GM18519 (cell line): ENCODE measurements around the gene ZFP62.
A peak's percentile ranks its signal among the peaks of the same experiment; 100 is the strongest.
"Not testable (repeated sequence)": the region's sequence is repeated elsewhere in the genome, so short reads cannot be mapped to it uniquely, and the experiment has no call there.

Experiments
- ATAC-seq: cut with Tn5 transposase; IDR thresholded peaks from one replicate; pipeline ENCODE4 v1.9.1; 2021; ENCODE audit warnings: mild to moderate bottlenecking, moderate library complexity; ENCODE audit not compliant: unreplicated experiment, low FRiP score

ZFP62 gene

GRCh38 chr5:180860887-180861822 is at the start of gene ZFP62:
Gene ZFP62, minus strand, starts transcription at chr5:180861276. Its CDS starts 57 bp downstream, at chr5:180861219.
- peak; percentile 74 for ATAC-seq

GRCh38 chr5:180910735-180911134 is 49.7 kb upstream of the ZFP62 start:
- ATAC-seq = no peak

GRCh38 chr5:180910182-180910581 is 49.1 kb upstream of the ZFP62 start:
- ATAC-seq = no peak

- ATAC-seq = no peak
Observed at GRCh38 chr5:180909782-180910181, 48.7 kb upstream of the ZFP62 start.

GRCh38 chr5:180908998-180909731 is 48.1 kb upstream of the ZFP62 start:
- ATAC-seq = no peak

GRCh38 chr5:180908400-180908799 is 47.3 kb upstream of the ZFP62 start:
- ATAC-seq = no peak

- ATAC-seq = no peak
Observed at GRCh38 chr5:180901319-180902009, 40.4 kb upstream of the ZFP62 start.

- ATAC-seq = no peak
Observed at GRCh38 chr5:180900178-180900577, 39.1 kb upstream of the ZFP62 start.

GRCh38 chr5:180898621-180899246 is 37.7 kb upstream of the ZFP62 start, which contains the start of gene BTNL8:
Gene BTNL8, plus strand, starts transcription at chr5:180899159. Its CDS starts 152 bp downstream, at chr5:180899311.
- ATAC-seq = no peak

- not testable (repeated sequence) for ATAC-seq
Observed at GRCh38 chr5:180895330-180895729, 34.3 kb upstream of the ZFP62 start.

- ATAC-seq = no peak
Observed at GRCh38 chr5:180889381-180889780, 28.3 kb upstream of the ZFP62 start.

GRCh38 chr5:180885845-180886529 is 24.9 kb upstream of the ZFP62 start:
- not testable (repeated sequence) for ATAC-seq

GRCh38 chr5:180875860-180876426 is 14.9 kb upstream of the ZFP62 start:
- ATAC-seq = no peak

GRCh38 chr5:180874804-180875582 is 13.9 kb upstream of the ZFP62 start:
- no peak for ATAC-seq

GRCh38 chr5:180873615-180874520 is 12.8 kb upstream of the ZFP62 start:
- no peak for ATAC-seq

- no peak for ATAC-seq
Observed at GRCh38 chr5:180872419-180872818, 11.3 kb upstream of the ZFP62 start.

GRCh38 chr5:180870276-180871068 is 9.4 kb upstream of the ZFP62 start:
- ATAC-seq = no peak
